HG03159 (cell line): ENCODE data around the gene UGT3A1.

ENCODE experiments used
- ATAC-seq: cut with Tn5 transposase; IDR thresholded peaks from one replicate; pipeline ENCODE4 v1.9.1; 2021; ENCODE audit warnings: mild to moderate bottlenecking, moderate library complexity; ENCODE audit not compliant: unreplicated experiment

Gene UGT3A1

DNA sequence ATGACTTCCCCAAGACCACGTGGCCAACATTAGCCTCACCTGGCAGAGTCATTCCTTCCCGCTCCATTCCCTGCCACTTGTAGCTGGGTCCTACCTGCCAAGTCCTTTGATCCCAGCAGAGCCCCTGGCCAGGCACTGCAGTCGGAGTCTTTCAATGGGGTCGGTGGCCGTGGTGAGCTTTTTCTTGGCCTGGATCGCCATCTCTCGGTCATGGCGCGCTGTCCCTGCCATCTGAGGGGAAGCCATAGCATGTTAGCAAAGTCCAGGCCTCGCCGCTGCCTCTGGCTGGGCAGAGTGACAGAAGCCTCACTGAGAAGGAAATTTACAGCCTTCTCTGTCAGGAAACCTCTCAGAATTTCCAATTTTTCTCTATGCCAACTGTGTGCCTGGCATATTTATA, 70.3 kb downstream of the UGT3A1 start:
- ATAC-seq = no peak

DNA sequence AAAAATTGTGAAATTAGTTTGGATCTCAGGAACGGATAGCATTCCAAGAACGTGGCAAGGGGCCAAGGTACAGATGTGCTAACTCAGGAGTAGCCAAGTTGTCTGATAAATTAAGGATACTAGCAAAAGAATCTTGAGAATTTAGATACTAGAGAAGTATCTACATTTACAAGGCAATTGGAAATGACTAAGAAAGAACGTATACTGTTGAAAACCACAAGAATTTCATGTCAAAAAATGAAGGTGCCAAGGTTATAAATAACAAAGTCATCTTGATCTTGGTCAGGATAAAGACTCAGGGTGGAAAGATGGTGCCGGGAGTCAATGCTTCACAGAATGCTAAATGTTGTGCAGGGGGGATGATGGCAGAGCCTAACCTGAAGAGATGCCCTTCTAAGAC, 72.0 kb downstream of the UGT3A1 start:
- no peak for ATAC-seq

DNA sequence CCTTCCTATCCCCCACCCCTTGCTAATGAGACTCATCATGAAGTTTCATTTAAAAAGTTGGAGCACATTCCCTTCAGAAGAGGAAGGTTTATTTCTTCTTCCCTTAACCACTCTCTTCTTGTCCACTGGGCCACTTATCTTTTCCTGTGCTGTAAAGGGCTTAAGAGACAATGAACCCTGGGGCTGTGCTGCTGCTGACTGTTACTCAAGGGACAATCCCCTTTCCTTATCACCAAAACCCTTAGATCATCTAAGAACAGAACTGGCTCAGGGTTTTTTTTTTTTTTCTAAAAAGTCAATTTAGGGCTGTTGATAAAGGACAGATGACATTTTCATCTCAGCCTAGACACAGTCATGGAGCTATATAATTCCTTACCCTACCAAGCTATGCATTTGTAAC, 82.4 kb downstream of the UGT3A1 start:
- ATAC-seq = no peak

DNA sequence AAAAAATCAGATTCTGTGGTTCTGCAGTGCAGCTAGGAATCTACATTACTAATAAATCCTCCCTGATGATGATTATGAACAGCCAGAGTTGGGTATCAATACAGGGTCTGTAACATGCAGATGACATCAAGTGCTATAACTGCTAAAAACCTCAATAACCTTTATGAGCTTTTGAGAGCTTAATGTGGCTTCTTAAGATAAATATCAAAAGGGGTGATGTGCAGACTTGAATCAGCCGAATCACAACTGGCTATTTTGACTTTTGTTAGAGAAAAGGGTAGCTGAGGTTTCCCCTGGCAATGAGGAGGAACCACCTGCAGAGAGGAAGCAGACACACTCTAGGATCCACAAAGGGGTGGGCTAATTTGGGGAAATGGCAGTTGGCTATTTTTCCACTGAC, 83.0 kb downstream of the UGT3A1 start:
- ATAC-seq = no peak

DNA sequence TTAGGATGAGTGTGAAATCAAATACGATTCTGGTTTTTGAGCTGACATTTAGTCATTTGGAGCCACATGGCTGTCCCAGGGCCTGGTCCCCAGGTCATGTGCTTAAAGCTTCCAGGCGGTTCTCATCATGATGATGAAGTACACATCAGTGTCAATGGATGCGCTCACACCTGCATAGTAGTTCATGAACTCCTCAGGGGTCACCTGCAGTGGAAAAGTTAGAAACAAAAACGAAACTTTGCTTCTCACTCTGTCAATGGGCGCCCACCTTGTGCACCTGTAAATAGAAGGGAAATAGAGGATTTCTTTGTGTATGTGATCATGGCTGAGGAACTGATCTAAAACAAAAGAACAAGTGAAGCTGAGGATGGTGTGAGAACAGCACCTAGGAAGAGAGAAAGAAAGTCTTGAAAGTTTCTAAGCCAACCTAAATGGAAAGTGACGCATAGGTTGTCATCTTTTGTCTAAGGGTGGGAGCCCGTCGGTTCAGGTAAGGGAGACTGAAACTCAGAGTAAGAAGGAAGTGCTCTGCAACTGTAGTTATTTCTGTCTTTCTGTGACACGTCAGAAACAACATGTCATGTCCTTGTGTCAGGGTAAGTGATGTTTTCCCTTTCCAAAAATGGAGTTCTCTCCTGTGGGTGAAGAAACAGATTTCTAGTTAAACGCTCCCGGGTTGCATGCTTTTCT, 86.6 kb downstream of the UGT3A1 start:
- peak; percentile 68 for ATAC-seq

DNA sequence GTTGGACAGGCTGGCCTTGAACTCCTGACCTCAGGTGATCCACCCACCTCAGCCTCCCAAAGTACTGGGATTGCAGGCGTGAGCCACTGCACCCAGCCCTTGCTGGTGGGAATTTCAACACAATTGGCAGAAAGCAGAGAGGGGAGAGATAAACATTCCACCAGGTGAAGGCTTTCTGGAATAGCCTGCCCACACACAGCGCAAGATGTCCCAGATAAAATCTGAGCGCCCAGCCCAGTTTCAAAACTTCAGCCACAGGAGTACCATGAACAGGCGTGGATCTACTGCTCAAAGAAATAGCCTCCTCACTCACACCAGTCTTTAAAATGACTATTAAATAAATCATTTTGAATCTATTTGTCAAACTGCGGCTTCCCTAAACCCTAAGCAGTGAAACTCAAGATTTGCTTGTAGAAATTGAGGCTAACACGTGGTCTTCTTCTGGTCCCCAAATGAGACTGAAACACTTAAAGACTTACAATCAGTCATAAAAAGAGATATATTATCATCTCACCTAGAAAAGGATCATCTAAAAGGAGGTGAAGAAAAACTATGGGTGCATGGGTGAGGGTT, 87.5 kb downstream of the UGT3A1 start:
- ATAC-seq = no peak

DNA sequence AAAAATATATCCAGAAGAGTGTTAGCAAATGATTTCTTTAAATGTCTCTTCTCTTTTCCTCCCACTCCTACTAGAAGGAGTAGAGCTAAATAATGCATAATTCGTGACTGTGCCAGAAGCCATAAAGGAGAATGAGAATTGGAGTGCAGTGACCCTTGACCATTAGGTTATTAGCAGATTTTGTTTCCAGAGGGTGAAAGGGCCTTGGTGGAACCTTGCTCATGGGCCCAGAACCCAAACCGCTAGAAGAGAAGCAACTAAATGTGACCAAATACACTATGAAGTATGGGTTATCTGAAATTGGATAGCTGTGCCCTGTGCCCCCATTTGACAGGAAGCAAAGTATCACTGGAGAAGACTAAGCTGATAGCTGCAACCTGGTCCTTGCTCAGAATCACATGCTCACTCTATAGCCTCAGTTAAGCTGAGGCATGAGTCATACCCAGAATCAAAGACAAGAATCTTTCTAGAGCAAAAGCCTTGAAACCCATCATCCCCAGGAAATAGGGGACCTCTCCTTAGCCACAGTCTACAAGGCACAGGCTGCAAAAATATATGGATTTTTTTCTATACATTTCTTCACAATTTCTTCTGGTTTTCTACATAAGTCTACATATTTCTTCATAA, 89.0 kb downstream of the UGT3A1 start:
- ATAC-seq = peak; percentile 57
